ENCODE results near the gene MAT1A. TPM values are rescaled to one million over a fixed set of nuclear protein-coding genes. Genes with fewer than 3 reads are reported as not detected.

The MAT1A gene
- total and polyA plus RNA-seq, 2 of the 8 experiments (the other 6 are each of a cell fraction or from before 2014, with no cell fraction given), result 4.1 to 6.4 TPM

GRCh38 chr10:80259405-80259871 is 30.0 kb downstream of the MAT1A start (continued):
- no peak for TF ChIP-seq RFX5 (IDR thresholded peaks at IDR 0.05; ENCODE audit: borderline replicate concordance, low read depth, low read length)
- no peak for TF ChIP-seq CBX8 (IDR thresholded peaks at IDR 0.05; ENCODE audit: borderline replicate concordance, low read depth, low read length)
- TF ChIP-seq TCF12 (IDR thresholded peaks at IDR 0.05; ENCODE audit: low read depth, low read length), result no peak
- no peak for TF ChIP-seq RNF2 (IDR thresholded peaks at IDR 0.05; ENCODE audit: borderline replicate concordance, low read depth, low read length, missing control alignments, poor library complexity, severe bottlenecking)
- TF ChIP-seq POLR2A (IDR thresholded peaks at IDR 0.05; ENCODE audit: control extremely low read depth in 1 of 2, low read depth in 2 of 2, low read length in 2 of 2), result no peak
